IMR-90 (cell line): ENCODE results near the gene PDZD7. TPM values are rescaled to one million over a fixed set of nuclear protein-coding genes. Genes with fewer than 3 reads are reported as not detected.

Experiments used
- ATAC-seq: fragments of 200-7000 bp; cut with Tn5 transposase; 2 replicates; pipeline ENCODE4 v1.9.1; 2020; ENCODE audit warnings: low read depth, mild to moderate bottlenecking, moderate library complexity
- BruUV-seq: library from RNA; stranded (reverse); fragments of 400-500 nt; replicated peaks from 2 replicates; lab custom pipeline; 2021; lab: Mats Ljungman, UMichigan
- CTCF ChIA-PET: fragments of 300-600 bp; formaldehyde crosslinking; extraction: SDS; loops from one replicate; lab custom pipeline; 2021; ENCODE audit warnings: antibody characterized with exemption; lab: Yijun Ruan, JAX
- POLR2A ChIA-PET: fragments of 300-600 bp; sonication (Branson Sonifier 250); formaldehyde crosslinking; loops from one replicate; lab custom pipeline; 2022; ENCODE audit warnings: antibody characterized with exemption; ENCODE audit not compliant: unreplicated experiment; lab: Charles Lee
- DNase-seq: peaks from one replicate; pipeline ENCODE4 v3.0.0; 2013
- H2AFZ ChIP-seq: replicated peaks from 2 replicates; pipeline ENCODE3; 2013; ENCODE audit warnings: low read length, mild to moderate bottlenecking; ENCODE audit not compliant: poor library complexity
- H2AK5ac ChIP-seq: 2 replicates; pipeline ENCODE4 v1.6.1; 2013; ENCODE audit warnings: low read depth, low read length, inconsistent platforms
- H2AK9ac ChIP-seq: replicated peaks from 2 replicates; pipeline ENCODE3; 2013; ENCODE audit warnings: mild to moderate bottlenecking, low read depth, low read length, moderate library complexity; ENCODE audit not compliant: poor library complexity
- H2BK120ac ChIP-seq: 2 replicates; pipeline ENCODE4 v1.6.1; 2013; ENCODE audit warnings: low read depth, low read length, inconsistent platforms
- H2BK15ac ChIP-seq: 3 replicates; pipeline ENCODE4 v1.6.1; 2013; ENCODE audit warnings: low read depth, low read length, inconsistent platforms
- H2BK20ac ChIP-seq: 2 replicates; pipeline ENCODE4 v1.6.1; 2013; ENCODE audit warnings: low read depth, mild to moderate bottlenecking, inconsistent platforms, low read length, moderate library complexity
- H2BK5ac ChIP-seq: 2 replicates; pipeline ENCODE4 v1.6.1; 2013; ENCODE audit warnings: mild to moderate bottlenecking, low read depth, low read length, inconsistent platforms; ENCODE audit not compliant: poor library complexity, severe bottlenecking
- H3K14ac ChIP-seq: replicated peaks from 2 replicates; pipeline ENCODE4 v1.6.1; 2013; ENCODE audit warnings: low read depth, low read length, inconsistent platforms
- H3K18ac ChIP-seq: 2 replicates; pipeline ENCODE4 v1.6.1; 2013; ENCODE audit warnings: low read depth, low read length, control low read depth
- H3K23ac ChIP-seq: 2 replicates; pipeline ENCODE4 v1.6.1; 2013; ENCODE audit warnings: low read depth, low read length, inconsistent platforms
- H3K27ac ChIP-seq: 2 replicates; pipeline ENCODE4 v1.5.1; 2013; ENCODE audit warnings: mild to moderate bottlenecking, control low read depth, low read length; ENCODE audit not compliant: insufficient read depth
- H3K27me3 ChIP-seq: 2 replicates; pipeline ENCODE4 v1.6.1; 2013; ENCODE audit warnings: low read length; ENCODE audit not compliant: control insufficient read depth, insufficient read depth
- H3K36me3 ChIP-seq: 2 replicates; pipeline ENCODE4 v1.6.1; 2013; ENCODE audit warnings: low read length, mixed read lengths; ENCODE audit not compliant: control insufficient read depth, insufficient read depth
- H3K4ac ChIP-seq: 2 replicates; pipeline ENCODE4 v1.6.1; 2013; ENCODE audit warnings: low read depth, low read length, inconsistent platforms
- H3K4me1 ChIP-seq: 2 replicates; pipeline ENCODE4 v1.6.1; 2013; ENCODE audit warnings: low read length, mixed read lengths; ENCODE audit not compliant: control insufficient read depth, insufficient read depth
- H3K4me2 ChIP-seq: 2 replicates; pipeline ENCODE4 v1.6.1; 2013; ENCODE audit warnings: low read depth, mild to moderate bottlenecking, control low read depth, low read length, moderate library complexity
- H3K4me3 ChIP-seq: 2 replicates; pipeline ENCODE4 v1.5.1; 2013; ENCODE audit warnings: low read depth, mild to moderate bottlenecking, control low read depth, low read length, moderate library complexity; ENCODE audit not compliant: insufficient read depth
- H3K56ac ChIP-seq: 2 replicates; pipeline ENCODE4 v1.6.1; 2013; ENCODE audit warnings: low read length, inconsistent platforms; ENCODE audit not compliant: insufficient read depth; ENCODE audit errors: extremely low read depth
- H3K79me1 ChIP-seq, 2 experiments: 2 replicates each; pipeline ENCODE4 v1.6.1; 2013; ENCODE audit warnings: low read length in 2 of 2, inconsistent platforms in 1 of 2, low read depth in 1 of 2
- H3K9ac ChIP-seq: 2 replicates; pipeline ENCODE4 v1.6.1; 2013; ENCODE audit warnings: low read depth, low read length, control low read depth
- H3K9me1 ChIP-seq: 2 replicates; pipeline ENCODE4 v1.6.1; 2013; ENCODE audit warnings: low read length, inconsistent platforms; ENCODE audit not compliant: insufficient read depth
- H3K9me3 ChIP-seq: 2 replicates; pipeline ENCODE4 v1.6.1; 2013; ENCODE audit warnings: low read length; ENCODE audit not compliant: control insufficient read depth, insufficient read depth
- H4K20me1 ChIP-seq: 2 replicates; pipeline ENCODE4 v1.6.1; 2013; ENCODE audit warnings: low read length, inconsistent platforms; ENCODE audit not compliant: insufficient read depth
- H4K5ac ChIP-seq: 2 replicates; pipeline ENCODE4 v1.6.1; 2013; ENCODE audit warnings: mild to moderate bottlenecking, low read depth, low read length, control low read depth
- H4K8ac ChIP-seq, 2 experiments: 2 replicates each; pipeline ENCODE4 v1.6.1; 2013; ENCODE audit warnings: low read depth in 2 of 2, low read length in 2 of 2, control low read depth in 1 of 2, inconsistent platforms in 1 of 2
- H4K91ac ChIP-seq: 2 replicates; pipeline ENCODE4 v1.6.1; 2013; ENCODE audit warnings: low read depth, low read length, inconsistent platforms; ENCODE audit not compliant: insufficient read depth
- FOS ChIP-seq: fragments of 150-350 bp; IDR thresholded peaks from 2 replicates; pipeline ENCODE4 v1.6.1; 2016; ENCODE audit warnings: low read depth, low read length
- MAFK ChIP-seq: IDR thresholded peaks from 2 replicates; pipeline ENCODE4 v1.6.1; 2012; ENCODE audit warnings: low read depth, low read length, improper control_type of control experiment
- RAD21 ChIP-seq: IDR thresholded peaks from 2 replicates; pipeline ENCODE4 v1.6.1; 2012; ENCODE audit warnings: low read length, improper control_type of control experiment
- RFX5 ChIP-seq: IDR thresholded peaks from 2 replicates; pipeline ENCODE4 v1.8.0; 2012; ENCODE audit warnings: low read depth, mild to moderate bottlenecking, low read length, moderate library complexity
- WGBS, 2 experiments: methylation state at CpG; one replicate each; pipeline versions ENCODE4 v1.1.5 to v1.1.7; 2013; ENCODE audit warnings: missing lambda C conversion rate in 2 of 2; ENCODE audit not compliant: insufficient read length in 1 of 2; ENCODE audit errors: extremely low coverage in 2 of 2; 5-methylcytosine and 5-hydroxymethylcytosine counted together
- dilution Hi-C: fragments of 300-500 bp; cut with HindIII; formaldehyde crosslinking; loops from one replicate; pipeline ENCODE4 v1.14.3; 2018; ENCODE audit warnings: low sequenced_read_pairs; ENCODE audit not compliant: unreplicated experiment
- in situ Hi-C: fragments of 300-500 bp; cut with MboI; formaldehyde crosslinking; loops from 3 replicates; pipeline ENCODE4 v1.14.3; 2019; ENCODE audit warnings: low sequenced_read_pairs, inconsistent platforms, mixed read lengths
- intact Hi-C: fragments of 100-400 bp; cut with micrococcal nuclease; formaldehyde crosslinking; loops from 2 replicates; pipeline ENCODE4 v1.10.0; 2022
- polyA plus RNA-seq, 3 experiments: library from polyadenylated mRNA; depleted of rRNA; stranded (reverse); fragments of >200 nt; gene quantifications; 2 replicates each; pipeline ENCODE4 v1.2.3, GENCODE V29; 2012; ENCODE audit warnings: low replicate concordance in 1 of 3
- total RNA-seq: library from RNA; depleted of rRNA; stranded (reverse); fragments of >200 nt; gene quantifications from 2 replicates; pipeline ENCODE4 v1.2.3, GENCODE V29; 2012
- TF ChIP-seq, protein P1 (sequence below): fragments of 150-350 bp; IDR thresholded peaks from 2 replicates; pipeline ENCODE4 v1.6.1; 2016; ENCODE audit warnings: low read depth, mild to moderate bottlenecking, low read length, moderate library complexity, borderline replicate concordance

Gene PDZD7
- total and polyA plus RNA-seq, 2 of the 4 experiments (the other 2 are of a cell fraction) = 0.90 to 1.5 TPM

DNA sequence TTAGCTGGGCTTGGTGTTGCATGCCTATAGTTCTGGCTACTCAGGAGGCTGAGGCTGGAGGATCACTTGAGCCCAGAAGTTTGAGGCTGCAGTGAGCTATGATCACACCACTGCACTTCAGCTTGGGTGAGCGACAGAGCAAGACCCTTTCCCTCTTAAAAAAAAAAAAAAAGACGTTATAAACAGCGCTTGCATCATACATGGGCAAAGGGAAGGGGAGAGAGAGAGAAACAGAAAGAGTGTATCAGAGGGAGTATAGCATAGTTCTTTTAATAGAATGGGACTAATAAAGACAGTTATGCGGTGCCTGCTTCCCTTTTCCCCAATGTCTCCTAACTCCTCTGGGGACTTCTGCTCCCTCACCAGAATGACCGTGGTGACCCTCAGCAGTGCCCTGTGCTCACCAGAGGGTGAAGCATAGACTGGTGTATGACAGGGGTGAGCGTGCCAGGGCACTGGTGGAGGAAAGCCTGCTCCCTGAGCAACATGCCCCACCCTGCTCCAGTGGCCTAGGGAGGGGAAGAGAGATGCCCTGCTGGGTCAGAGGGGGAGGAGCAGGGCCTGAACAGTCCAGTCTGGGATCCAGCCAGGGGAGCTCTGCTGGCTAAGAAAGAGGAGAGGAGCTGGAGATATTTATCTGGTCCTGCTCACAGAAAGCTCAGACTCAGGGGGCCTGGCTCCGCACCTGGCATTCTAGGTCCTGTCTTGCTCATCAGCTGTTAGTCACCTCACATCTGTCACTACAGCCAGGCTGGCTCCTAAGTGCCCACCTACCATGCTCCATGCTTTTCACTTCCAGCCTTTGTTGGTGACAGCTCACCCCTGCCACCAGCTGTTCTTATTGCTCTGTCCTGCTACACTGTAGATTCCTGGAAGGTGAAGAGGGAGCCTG lies 2.2 kb downstream of the PDZD7 start (continued):
- TF ChIP-seq FOS = no peak
- no peak for TF ChIP-seq MAFK

DNA sequence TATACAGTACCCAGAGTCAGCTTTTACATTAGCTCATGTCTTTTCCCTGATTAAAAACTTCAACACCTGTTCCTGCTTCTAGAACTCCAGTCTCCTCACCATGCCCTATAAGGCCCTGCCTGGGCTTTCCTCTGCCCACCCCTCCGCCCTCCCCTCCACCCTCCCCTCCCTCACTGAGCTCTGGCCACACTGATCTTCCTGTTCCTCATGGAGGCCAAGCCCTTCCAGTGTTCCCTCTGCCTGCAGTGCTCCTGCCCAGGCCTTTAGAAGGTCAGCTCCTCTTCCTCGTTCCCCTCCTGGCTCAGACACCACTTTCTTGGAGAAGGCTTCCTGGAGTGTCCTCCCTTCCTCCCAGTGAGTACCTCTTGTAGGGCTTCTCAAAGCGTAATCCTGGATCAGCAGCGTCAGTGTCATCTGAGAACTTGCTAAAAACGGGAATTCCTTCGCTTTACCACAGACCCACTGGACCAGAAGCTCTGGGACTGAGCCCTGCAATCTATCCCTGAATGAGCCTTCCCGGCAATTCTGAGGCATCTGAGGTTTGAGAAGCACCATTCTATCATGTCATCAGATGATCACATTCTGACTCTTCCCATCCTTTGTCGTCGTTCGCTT lies 3.7 kb downstream of the PDZD7 start:
- Histone ChIP-seq H2BK120ac (no peak overlapping the region), H4K8ac (no peak overlapping the region), H2BK20ac (no peak overlapping the region), H3K4me1 (no peaks in the 10 kb centered on the region; the same call in 1 of the 2 replicates), H3K14ac (no peak overlapping the region), H4K20me1 (no peaks in the 10 kb centered on the region), H3K36me3 (no peaks in the 10 kb centered on the region), H3K4me3 (no peak overlapping the region), H3K4ac (no peak overlapping the region), H4K5ac (no peak overlapping the region), H3K79me1 (peaks cover 0 to 15% of the 10 kb centered on the region in 2 experiments; a peak in 2 of 4 replicates), H2AK9ac (no peak overlapping the region), H3K4me2 (no peak overlapping the region), H3K9me3 (no peaks in the 10 kb centered on the region), H2AFZ (no peak overlapping the region), H3K27ac (no peak overlapping the region), H3K9me1 (no peaks in the 10 kb centered on the region), H3K56ac (no peak overlapping the region), H3K27me3 (peaks cover 2% of the 10 kb centered on the region; the same call in 1 of the 2 replicates), H3K9ac (no peak overlapping the region), H3K18ac (no peak overlapping the region), H4K91ac (no peak overlapping the region), H2BK15ac (no peak overlapping the region), H3K23ac (no peak overlapping the region), H2BK5ac (no peak overlapping the region), H2AK5ac (no peak overlapping the region)
- ChIA-PET POLR2A (interaction anchor here (0.6 kb wide), 1 partner anchor 13 kb away, joined by 5 read pairs; no protein-coding TSS in a partner anchor), CTCF (no interaction called here)
- ATAC-seq (no peak), DNase-seq (no peak)
- intact Hi-C loops (no loop called here), dilution Hi-C loops (no loop called here), in situ Hi-C loops (no loop called here)
- BruUV-seq = no TSS peak
- WGBS, 2 experiments = 50% methylated on average over 3 of the region's 10 CpGs; no CpG with 5 or more reads in 1 of the 2 experiments
- TF ChIP-seq, protein P1, sequence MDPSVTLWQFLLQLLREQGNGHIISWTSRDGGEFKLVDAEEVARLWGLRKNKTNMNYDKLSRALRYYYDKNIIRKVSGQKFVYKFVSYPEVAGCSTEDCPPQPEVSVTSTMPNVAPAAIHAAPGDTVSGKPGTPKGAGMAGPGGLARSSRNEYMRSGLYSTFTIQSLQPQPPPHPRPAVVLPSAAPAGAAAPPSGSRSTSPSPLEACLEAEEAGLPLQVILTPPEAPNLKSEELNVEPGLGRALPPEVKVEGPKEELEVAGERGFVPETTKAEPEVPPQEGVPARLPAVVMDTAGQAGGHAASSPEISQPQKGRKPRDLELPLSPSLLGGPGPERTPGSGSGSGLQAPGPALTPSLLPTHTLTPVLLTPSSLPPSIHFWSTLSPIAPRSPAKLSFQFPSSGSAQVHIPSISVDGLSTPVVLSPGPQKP = no peak
- no peak for TF ChIP-seq RAD21
- no peak for TF ChIP-seq RFX5
